GM18909 (cell line): ENCODE results near the gene ZFP1.
"Not testable (repeated sequence)": the region's sequence is repeated elsewhere in the genome, so short reads cannot be mapped to it uniquely, and the experiment has no call there.

ENCODE experiments used
- ATAC-seq: cut with Tn5 transposase; IDR thresholded peaks from one replicate; pipeline ENCODE4 v1.9.1; 2021; ENCODE audit warnings: mild to moderate bottlenecking; ENCODE audit not compliant: unreplicated experiment, poor library complexity

Gene ZFP1

DNA sequence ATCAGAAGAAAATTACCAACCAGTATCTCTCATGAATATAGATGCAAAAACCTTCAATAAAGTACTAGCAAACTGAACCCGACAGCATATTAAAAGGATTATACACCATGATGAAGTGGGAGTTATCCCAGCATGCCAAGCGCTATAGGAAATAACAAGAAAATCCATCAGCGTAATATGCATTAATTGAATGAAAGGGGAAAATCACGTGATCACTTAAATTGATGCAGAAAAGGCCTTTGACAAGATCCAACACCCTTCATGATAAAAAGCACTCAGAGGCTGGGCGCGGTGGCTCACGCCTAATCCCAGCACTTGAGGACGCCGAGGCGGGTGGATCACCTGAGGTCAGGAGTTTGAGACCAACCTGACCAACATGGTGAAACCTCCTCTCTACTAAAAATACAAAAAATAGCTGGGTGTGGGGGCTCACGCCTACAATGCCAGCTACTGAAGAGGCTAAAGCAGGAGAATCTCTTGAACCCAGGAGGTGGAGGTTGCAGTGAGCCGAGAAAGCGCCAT is 53.8 kb downstream of the ZFP1 start:
- ATAC-seq, result no peak

DNA sequence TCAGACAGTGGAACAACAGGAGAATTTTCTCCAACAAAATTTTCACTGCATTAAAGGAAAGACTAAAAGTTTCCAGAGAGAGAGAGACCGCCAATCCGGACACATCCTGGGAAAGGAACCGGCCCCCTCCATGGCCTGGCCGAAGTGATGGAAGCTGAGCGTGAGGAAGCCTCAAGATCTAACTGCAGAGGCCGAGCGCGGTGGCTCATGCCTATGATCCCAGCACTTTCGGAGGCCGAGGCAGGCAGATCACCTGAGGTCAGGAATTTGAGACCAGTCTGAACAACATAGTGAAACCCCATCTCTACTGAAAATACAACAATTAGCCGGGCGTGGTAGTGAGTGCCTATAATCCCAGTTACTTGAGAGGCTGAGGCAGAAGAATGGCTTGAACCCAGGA is 54.8 kb downstream of the ZFP1 start:
- no peak for ATAC-seq

DNA sequence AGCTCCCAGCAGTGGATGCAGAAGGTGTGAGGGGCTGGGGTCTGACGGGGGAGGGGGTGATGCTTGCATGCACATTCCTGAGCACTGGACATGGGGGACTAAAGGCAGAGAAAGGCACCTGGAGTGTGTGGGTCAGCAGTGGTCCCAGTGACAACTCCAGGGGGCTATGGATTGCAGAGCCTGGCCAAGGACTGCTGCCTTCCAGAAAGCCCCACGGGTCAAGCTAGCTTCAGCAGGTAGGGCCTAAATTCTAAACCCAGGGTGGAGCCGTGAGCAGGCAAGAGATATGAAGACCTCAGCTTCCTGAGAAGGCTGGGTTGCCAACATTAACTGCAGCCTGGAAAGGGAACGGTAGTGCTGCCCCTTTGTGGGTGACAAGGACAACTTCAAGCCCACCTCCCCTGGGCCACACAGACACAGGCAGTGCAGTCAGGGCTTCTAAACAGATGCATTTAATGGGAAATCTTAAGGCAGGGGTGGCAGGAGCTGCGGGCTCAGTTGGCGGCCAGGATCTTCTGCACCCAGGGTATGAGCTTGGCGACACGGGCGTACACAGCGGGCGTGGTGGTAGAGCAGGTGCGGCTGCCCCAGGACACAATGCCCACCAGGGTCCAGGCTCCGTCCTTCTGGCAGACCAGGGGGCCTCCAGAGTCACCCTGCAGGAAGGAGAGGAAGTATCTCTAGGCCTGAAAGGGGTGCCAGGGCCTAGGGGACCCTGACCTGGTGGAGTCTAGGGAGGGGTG is 55.5 kb downstream of the ZFP1 start:
- no peak for ATAC-seq

DNA sequence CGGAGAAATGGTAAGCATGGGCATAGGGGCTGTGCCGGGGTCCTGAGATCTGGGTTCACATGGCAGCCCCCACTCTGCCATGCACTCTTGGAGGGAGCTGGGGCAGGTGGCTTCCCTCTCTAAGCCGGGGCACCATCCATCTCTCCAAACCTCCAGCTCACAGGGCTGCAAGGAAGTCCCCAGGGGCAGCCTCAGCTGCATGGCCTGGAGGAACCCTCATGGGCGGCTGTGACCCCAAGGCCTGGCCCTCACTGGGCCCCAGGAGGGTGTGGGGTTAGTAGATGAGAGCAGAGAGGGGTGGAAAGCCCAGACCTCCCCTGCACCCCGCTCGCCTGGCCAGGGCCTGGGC is 56.1 kb downstream of the ZFP1 start:
- no peak for ATAC-seq

DNA sequence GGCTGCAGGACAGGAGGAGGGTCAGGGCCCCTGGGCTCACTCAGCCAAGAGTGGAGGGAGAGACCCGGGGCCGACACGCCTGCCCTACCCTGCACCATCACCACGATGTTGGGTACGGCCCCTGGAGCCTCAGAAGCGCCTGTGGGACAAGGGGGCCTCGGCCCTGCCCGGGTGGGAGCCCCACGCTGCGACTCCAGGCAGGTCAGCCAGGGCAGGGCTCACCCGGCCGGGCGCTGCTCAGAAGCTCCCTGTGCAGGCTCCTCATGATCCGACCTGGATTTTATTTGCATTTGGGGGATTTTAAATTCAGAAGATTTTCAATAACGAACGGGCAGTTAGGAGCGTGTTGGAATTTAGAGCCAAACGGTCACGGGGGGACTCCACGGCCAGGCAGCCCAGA is 56.6 kb downstream of the ZFP1 start:
- not testable (repeated sequence) for ATAC-seq

DNA sequence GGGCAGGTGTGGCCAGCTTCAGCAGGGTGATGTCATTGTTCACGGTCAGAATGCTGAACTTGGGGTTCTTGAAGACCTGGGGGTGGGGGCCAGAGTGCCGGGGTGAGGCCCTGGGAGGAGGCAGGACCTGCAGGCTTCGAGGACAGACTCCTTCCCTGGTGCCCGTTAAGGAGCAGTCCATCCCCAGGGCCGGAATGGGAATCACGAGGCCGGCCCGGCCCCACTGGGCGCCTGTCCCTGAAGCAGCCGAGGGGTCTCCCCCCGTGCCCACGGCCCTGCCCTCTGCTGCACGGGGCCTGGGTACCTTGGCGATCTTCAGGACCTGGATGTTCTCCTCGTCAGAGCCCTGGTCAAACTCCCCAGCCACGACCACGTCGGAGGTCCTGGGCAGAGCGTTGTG is 57.1 kb downstream of the ZFP1 start:
- ATAC-seq, result not testable (repeated sequence)

DNA sequence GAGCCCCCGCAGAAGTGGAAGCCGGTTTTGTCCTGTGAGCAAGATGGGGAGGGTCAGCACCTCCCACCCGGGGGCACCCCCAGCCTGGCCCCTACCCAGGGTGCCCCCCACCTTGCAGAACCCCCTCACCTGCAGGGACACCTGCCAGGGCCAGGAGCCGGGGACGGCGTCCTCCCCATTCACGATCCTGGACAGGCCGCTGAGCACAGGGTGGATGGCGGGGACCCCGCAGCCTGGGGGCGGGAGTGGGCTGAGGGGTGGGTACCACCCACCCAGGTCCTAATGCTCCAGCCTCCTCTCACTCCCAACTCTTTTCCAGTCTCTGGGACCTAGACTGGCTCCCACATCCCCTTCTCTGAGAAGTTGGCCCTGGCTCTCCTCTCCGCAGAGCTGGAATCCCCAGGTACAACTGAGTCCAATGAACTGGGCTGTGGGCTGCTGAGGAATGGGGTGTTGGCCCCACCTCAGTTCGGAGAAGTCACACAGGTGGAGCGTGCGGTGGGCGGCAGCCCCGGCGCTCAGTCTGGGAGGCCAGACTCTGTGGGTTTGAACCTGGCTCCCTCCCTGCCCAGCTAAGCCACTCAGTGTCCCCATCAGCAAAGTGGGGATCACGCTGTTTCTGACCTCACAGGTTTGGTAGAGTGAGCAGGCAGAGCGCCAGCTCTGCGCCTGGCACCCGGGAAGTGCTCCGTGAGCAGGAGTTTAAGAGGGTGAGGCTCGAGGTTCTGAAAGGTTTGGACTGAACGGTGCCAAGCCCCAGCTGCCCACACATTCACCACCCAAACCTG is 57.8 kb downstream of the ZFP1 start:
- not testable (repeated sequence) for ATAC-seq

DNA sequence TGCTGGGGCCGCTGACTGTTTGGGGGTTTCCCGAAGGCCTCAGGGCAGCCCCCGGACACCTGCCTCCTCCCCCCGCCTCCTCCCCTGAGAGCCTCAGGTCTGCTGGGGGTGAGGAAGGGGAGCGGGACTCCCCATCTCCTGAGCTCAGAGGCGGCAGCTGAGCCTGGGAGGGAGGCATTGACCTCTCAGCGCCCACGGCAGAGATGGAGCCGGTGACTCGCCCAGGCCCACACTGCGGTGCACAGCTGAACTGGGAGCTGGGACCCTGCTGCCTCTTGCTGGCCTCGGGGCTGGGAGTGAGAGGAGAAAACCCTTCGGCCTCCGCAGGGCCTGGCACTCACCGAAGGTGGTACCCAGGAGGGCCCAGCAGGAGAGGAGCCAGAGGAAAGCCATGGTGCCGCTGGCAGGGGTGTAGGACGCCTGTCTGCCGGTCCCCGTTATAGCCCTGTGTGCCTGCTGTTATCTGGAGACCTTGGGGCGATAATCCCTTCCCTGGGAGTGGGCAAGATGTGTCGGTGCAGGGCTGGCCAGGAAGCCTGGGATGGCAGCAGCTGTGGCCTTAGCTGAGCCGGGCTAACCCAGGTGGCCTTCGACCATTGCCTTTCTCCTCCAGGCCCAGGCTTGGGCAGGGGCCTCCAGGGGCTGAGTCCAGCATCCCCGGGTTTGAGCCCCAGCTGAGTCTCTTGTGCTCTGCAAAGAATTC is 58.6 kb downstream of the ZFP1 start, which contains the start of gene CTRB2:
CTRB2 (minus strand) TSS at position 413 of the 703 bp plus-strand sequence; CDS start at position 393, 20 bp downstream.
- no peak for ATAC-seq

DNA sequence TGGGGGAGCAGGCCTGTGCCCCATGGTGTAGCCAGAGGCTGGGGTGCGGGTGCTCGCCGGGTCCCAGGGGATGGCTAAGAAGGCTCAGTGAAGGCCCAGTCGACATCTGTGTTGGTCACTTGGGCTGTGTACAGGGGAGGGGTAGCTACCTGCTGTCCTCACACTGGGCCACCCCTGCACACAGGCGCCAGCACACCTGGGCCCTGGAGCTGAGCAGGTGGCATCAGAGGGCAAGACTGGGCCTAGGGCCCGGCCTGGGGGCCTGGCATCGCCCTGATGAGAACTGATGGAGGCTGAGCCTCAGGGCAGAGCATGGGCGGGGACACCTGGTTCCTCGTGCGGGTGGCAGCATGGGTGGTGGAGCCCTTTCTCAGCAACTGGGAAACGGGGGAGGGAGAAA is 59.5 kb downstream of the ZFP1 start:
- ATAC-seq, result no peak

DNA sequence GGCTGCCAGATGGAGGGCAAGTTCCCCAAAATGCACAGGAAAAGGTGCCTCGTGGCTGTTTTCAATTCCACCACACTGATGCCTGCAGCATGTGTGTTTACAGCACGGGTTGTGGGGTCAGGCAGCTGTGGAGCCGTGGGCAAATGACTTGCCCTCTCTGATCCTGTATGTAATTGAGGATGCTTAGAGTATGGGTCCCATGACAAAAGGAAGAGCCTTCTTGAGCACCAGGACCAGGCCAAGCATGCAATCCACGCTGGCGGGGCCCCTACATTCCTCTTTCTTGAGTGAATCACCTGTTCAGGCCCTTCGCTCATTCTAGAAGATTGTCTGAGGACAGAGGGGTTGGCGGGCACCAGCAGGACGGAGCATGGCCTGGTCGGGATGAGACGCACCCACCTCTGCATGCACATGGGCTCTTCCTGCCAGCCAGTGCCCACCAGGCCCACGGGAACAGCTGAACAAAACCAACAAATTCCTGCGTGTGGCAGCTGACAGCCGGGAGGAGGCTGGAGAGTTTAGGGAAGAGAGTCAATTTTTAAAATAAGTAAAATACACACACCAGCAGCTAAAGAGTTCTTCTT is 60.0 kb downstream of the ZFP1 start:
- no peak for ATAC-seq

DNA sequence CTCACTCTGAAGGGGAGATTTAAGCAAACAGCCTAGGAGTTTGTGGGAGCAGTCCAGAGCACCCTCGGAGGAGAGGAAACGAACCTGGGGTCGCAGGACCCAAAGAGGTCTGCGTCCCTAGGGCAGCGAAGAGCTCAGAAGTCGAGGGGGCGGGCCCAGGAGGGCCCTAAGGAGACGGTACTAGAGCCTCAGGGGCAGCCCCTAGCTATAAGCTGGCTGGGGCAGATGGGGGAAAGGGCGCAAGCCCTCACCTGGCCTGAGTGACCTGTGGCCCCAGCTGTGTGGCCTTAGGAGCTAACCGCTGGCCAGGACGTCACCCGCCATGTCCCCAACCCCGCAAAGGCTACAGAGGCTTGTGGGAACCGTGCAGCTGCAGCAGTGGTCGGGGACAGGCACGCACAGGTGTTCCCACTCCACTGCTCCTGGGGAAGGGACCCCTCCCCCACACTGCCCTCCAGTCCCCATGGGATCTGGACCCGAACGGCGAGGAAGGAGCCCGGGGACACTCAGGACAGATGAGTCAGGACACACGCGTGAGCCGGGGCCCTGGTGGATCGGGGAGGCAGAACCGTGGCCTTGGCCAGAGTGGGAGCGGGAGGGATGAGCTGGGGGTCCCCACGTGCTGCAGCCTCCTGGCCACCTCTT is 60.7 kb downstream of the ZFP1 start:
- ATAC-seq, result no peak

DNA sequence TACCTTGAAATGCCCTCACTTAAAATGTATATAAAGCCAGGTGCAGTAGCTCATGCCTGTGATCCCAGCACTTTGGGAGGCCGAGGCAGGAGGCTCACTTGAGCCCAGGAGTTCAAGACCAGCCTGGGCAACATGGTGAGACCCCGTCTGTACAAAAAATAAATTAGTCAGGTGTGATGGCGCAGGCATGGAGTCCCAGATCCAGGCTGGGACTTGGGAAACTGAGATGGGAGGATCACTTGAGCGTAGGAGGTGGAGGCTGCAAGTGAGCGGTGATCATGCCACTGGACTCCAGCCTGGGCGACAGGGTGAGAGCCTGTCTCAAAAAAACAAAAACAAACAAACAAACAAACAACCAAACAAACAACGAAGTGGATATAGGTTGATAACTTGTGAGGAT is 61.2 kb downstream of the ZFP1 start:
- ATAC-seq, result not testable (repeated sequence)

DNA sequence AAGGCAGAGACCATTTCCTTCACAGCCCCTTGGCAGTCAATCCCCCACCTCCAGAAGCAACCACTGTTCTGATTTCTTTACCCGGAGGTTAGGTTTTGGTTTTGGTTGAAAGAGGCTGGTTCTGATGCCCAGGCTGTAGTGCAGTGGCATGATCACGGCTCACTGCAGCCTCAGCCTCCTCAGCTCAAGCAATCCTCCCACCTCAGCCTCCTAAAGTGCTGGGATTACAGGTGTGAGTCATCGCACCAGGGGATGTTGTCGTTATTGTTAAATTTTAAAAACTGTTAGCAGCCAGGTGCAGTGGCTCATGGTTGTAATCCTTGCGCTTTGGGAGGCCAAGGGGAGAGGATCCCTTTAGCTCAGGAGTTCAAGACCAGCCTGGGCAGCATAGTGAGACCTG is 61.6 kb downstream of the ZFP1 start:
- ATAC-seq, result no peak

DNA sequence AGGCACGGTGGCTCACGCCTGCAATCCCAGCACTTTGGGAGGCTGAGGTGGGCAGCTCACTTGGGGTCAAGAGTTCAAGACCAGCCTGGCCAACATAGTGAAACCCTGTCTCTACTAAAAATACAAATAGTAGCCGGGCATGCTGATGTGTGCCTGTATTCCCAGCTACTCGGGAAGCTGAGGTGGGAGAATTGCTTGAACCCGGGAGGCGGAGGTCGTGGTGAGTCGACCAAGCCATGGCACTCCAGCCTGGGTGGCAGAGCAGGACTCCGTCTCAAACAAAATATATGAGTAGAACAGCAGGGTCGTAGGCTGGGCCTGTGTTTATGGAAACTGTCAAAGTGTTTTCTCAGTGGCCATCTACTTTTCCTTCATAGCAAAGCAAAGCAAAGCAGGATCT is 63.0 kb downstream of the ZFP1 start:
- ATAC-seq, result not testable (repeated sequence)

DNA sequence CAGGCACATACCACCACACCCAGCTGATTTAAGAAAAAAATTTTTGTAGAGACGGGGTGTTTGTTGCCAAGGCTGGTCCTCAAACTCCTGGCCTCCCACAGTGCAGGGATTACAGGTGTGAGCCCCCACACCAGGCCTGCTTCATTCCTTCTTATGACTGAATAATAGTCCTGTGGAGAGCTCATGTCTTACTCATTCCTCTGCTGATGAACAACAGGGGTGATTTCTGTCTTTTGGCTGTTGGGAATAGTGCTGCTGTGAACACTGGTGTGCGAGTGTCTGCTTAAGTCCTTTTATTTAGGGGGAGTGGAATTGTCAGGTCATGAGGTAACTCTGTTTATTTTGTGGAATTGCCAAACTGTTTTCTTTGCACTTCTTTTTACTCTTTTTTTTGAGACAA is 67.8 kb downstream of the ZFP1 start:
- no peak for ATAC-seq

DNA sequence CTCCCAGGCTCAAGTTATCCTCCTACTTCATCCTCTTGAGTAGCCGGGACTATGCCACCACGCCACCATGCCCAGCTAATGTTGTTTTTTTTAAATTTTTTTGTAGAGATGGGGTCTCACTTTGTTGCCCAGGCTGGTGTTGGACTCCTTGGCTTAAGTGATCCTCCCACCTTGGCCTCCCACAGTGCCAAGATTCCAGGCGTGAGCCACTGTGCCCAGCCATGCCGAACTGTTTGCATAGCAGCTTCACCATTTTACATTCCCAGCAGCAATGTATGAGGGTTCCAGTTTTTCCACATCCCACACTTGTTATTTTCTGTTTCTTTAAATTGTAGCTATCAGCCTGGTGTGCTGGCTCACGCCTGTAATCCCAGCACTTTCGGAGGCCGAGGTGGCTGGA is 68.3 kb downstream of the ZFP1 start:
- ATAC-seq, result no peak

DNA sequence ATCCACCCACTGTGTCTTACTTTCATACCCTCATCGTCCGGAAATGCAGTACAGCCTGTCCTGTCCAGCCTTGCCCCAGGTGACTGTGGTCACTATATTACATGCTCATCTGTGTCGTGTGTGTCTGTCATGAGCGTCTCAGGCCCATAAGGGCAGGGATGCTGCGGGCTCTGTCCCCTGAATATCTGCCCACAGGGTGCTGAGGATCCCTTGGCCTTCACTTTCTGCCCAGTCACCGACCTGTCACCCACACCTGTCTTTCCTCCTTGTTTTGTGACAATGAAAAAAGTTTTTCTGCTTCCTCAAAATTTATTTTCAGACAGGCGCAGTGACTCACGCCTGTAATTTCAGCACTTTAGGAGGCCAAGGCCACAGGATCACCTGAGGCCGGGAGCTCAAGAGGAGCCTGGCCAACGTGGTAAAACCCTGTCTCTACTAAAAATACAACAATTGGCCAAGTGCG is 69.1 kb downstream of the ZFP1 start:
- no peak for ATAC-seq

DNA sequence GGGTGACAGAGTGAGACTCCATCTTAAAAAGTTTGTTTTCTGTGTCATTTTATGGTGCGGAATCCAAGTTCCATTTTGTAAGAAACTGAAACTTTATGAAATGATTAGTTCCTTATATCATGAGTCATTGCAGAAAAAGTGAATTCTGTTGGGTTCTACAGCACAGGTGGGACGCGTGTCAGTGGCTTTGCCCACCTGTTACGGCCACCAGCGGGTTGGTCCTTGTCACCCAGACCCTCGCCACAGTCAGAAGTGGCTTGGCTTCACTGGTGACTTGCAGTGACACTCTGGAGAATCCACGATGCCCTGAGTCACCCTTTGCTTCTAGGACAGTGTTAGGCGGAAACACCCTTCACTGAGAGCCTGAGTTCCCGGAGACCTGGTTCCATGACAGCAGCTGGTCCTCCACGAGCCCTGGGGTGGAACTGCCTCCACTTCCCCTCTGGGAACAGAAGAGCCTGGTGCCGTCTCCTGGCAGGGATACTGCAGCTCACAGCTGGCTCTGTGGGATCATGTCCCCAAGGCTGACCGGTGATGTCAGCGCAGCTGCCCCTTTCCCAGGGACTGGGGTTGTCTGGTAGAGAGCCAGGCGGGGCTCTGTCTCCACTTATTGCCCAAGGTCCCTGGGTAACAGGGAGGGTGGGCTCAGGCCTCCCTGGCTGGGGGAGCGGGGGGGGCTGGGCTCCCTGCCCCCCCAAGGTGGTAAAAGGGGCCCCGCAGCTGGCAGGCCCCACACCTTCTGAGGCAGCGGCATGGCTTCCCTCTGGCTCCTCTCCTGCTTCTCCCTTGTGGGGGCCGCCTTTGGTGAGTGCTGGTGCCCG is 70.1 kb downstream of the ZFP1 start, which contains the start of gene CTRB1:
CTRB1 (plus strand) TSS at position 733 of the 821 bp plus-strand sequence; CDS start at position 753, 20 bp downstream.
- peak; percentile 77 for ATAC-seq

DNA sequence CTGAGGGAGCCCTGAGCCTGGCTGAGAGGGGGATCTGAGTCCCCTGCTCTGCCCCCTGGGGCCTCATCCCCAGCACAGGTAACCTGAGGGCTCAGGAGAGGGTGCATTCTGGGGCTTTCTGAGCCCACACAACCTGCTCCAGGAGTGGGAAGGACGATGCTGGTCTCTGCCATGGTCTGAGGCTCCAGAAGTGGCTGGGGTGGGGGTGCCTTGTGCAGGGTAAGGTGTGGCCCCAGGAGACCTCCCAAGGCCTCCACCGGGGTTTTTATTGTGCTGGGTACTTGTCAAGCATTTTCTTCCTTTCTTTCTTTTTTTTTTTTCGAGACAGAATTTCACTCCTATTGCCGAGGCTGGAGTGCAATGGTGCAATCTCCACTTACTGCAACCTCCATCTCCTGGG is 70.8 kb downstream of the ZFP1 start:
- ATAC-seq, result no peak
